Ovary (tissue), 1 donor: ENCODE measurements around the gene LHX3.

ENCODE experiments used
- EP300 ChIP-seq: sonication (generic); formaldehyde crosslinking; IDR thresholded peaks from one replicate; pipeline ENCODE4 v1.6.1; 2017; ENCODE audit warnings: antibody characterized with exemption
- POLR2A ChIP-seq: fragments of 450-650 bp; IDR thresholded peaks from one replicate; pipeline ENCODE4 v1.6.1; 2017; ENCODE audit warnings: antibody characterized with exemption, mild to moderate bottlenecking, moderate library complexity

GRCh38 chr9:136194540-136194939 lies 10.4 kb downstream of the LHX3 start:
- no peak for TF ChIP-seq EP300
- TF ChIP-seq POLR2A: no peak
